Activated T-cell treated with anti-CD3 and anti-CD28 coated beads, Interleukin-2, amount 50 U/mL, for 24 hours (primary cell): ENCODE measurements around the gene SORL1.
"Not testable (repeated sequence)": the region's sequence is repeated elsewhere in the genome, so short reads cannot be mapped to it uniquely, and the experiment has no call there.

ENCODE experiments used
- DNase-seq: peaks from one replicate; pipeline ENCODE4 v3.0.0-alpha.2; 2020
- H3K27ac Mint-ChIP-seq: 2 replicates; pipeline ENCODE4 v1.8.0; 2020; ENCODE audit warnings: mild to moderate bottlenecking, mixed read lengths
- H3K27me3 Mint-ChIP-seq: 2 replicates; pipeline ENCODE4 v1.8.0; 2020; ENCODE audit warnings: mixed read lengths
- H3K36me3 Mint-ChIP-seq: 2 replicates; pipeline ENCODE4 v1.8.0; 2020; ENCODE audit warnings: low read depth, mixed read lengths
- H3K4me1 Mint-ChIP-seq: 2 replicates; pipeline ENCODE4 v1.8.0; 2020; ENCODE audit warnings: low read depth, mixed read lengths
- H3K4me3 Mint-ChIP-seq: 2 replicates; pipeline ENCODE4 v1.8.0; 2020; ENCODE audit warnings: mild to moderate bottlenecking, moderate library complexity, mixed read lengths
- H3K9me3 Mint-ChIP-seq: 2 replicates; pipeline ENCODE4 v1.8.0; 2020; ENCODE audit warnings: mixed read lengths

SORL1 gene, protein sequence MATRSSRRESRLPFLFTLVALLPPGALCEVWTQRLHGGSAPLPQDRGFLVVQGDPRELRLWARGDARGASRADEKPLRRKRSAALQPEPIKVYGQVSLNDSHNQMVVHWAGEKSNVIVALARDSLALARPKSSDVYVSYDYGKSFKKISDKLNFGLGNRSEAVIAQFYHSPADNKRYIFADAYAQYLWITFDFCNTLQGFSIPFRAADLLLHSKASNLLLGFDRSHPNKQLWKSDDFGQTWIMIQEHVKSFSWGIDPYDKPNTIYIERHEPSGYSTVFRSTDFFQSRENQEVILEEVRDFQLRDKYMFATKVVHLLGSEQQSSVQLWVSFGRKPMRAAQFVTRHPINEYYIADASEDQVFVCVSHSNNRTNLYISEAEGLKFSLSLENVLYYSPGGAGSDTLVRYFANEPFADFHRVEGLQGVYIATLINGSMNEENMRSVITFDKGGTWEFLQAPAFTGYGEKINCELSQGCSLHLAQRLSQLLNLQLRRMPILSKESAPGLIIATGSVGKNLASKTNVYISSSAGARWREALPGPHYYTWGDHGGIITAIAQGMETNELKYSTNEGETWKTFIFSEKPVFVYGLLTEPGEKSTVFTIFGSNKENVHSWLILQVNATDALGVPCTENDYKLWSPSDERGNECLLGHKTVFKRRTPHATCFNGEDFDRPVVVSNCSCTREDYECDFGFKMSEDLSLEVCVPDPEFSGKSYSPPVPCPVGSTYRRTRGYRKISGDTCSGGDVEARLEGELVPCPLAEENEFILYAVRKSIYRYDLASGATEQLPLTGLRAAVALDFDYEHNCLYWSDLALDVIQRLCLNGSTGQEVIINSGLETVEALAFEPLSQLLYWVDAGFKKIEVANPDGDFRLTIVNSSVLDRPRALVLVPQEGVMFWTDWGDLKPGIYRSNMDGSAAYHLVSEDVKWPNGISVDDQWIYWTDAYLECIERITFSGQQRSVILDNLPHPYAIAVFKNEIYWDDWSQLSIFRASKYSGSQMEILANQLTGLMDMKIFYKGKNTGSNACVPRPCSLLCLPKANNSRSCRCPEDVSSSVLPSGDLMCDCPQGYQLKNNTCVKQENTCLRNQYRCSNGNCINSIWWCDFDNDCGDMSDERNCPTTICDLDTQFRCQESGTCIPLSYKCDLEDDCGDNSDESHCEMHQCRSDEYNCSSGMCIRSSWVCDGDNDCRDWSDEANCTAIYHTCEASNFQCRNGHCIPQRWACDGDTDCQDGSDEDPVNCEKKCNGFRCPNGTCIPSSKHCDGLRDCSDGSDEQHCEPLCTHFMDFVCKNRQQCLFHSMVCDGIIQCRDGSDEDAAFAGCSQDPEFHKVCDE (N-terminal part only)

DNA sequence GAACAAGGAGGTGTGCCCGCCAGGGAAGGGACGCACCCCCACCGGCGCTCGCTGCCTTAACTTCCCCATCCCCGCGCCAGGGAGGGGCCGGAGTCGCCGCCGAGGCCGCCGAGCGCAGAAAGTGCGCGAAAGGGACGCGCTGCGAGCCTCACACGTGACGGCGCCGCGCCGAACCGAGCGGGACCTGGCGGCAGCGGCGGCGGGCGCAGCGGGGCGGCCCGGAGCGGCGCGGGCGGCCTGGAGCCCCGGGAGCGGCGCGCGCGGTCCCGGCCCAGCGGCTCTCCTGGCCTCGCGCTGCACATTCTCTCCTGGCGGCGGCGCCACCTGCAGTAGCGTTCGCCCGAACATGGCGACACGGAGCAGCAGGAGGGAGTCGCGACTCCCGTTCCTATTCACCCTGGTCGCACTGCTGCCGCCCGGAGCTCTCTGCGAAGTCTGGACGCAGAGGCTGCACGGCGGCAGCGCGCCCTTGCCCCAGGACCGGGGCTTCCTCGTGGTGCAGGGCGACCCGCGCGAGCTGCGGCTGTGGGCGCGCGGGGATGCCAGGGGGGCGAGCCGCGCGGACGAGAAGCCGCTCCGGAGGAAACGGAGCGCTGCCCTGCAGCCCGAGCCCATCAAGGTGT lies at the start of gene SORL1:
Gene SORL1, plus strand, starts transcription at position 329 of the 623 bp plus-strand sequence. Its CDS starts 18 bp downstream, at position 347.
- Mint-ChIP-seq H3K4me1 (peaks cover 88% of the 10 kb centered on the region), H3K27me3 (no peaks in the 10 kb centered on the region), H3K36me3 (peaks cover 11% of the 10 kb centered on the region), H3K9me3 (no peaks in the 10 kb centered on the region), H3K27ac (peak within 1 kb of the TSS; percentile 95), H3K4me3 (peak within 1 kb of the TSS; percentile 93)
- peak; percentile 85 for DNase-seq

DNA sequence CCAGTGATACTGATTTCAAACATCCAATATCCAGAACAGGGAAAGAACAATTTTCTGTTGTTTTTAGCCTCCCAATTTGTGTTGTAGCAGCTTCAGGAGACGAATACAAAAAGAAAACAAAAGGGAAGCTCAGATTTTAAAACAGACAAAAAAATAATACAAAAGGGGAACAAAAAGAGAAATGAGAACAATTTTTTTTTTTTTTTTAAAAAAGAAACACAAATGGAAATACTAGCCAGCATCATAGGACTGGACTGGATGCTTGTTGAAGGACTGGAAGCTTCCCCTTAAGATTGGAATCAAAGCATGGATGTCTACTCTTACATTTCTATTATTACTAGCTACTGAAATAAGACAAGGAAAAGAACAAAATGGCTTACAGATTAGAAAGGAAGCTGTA lies 46.5 kb upstream of the SORL1 start:
- Mint-ChIP-seq H3K27me3 (no peaks in the 10 kb centered on the region), H3K9me3 (peaks cover 5% of the 10 kb centered on the region), H3K36me3 (no peaks in the 10 kb centered on the region), H3K4me1 (peaks cover 19% of the 10 kb centered on the region), H3K4me3 (no peak overlapping the region), H3K27ac (no peak overlapping the region)
- DNase-seq = no peak

DNA sequence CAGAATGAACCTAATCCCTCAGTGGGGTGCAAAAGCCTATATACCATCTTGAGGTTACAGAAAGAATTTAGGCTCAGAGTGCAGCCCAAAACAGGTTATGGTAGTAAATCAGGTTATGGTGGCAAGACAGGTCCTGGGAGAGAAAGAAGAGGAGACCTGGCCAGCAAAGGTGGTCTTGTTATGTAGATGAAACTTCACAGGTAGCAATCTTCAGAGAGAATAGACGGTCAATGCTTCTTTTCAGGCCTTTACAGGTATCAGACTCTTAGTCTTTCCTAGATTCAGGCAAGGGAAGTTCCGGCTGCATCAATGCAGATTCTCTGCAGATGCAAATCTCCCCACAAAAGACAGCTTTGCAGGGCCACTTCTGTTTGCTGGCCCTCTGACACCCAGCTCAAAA lies 45.8 kb upstream of the SORL1 start:
- Mint-ChIP-seq H3K4me3 (no peak overlapping the region), H3K36me3 (no peaks in the 10 kb centered on the region), H3K4me1 (peaks cover 26% of the 10 kb centered on the region), H3K9me3 (peaks cover 5% of the 10 kb centered on the region), H3K27me3 (no peaks in the 10 kb centered on the region), H3K27ac (no peak overlapping the region)
- no peak for DNase-seq

DNA sequence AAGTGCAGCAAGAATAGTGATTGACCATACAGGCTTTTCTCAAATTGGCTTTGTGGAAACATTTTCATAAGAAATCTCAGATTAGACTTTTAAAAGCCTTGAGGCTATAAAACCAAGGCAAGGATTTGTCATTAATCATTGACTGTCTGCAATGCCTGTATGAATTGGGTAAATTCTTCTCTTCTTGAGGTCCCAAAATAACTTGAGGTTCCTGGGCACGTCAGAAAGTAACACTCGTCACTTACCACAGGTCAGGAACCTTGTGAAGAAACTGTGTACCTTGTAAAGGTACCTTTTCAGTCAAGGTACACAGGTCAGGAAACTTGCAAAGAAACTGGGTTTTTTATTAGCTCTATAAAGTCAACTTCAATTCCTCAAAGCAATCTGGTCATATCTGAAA lies 43.3 kb upstream of the SORL1 start:
- no peaks in the 10 kb centered on the region for H3K9me3 Mint-ChIP-seq
- no peak overlapping the region for H3K27ac Mint-ChIP-seq
- no peaks in the 10 kb centered on the region for H3K27me3 Mint-ChIP-seq

DNA sequence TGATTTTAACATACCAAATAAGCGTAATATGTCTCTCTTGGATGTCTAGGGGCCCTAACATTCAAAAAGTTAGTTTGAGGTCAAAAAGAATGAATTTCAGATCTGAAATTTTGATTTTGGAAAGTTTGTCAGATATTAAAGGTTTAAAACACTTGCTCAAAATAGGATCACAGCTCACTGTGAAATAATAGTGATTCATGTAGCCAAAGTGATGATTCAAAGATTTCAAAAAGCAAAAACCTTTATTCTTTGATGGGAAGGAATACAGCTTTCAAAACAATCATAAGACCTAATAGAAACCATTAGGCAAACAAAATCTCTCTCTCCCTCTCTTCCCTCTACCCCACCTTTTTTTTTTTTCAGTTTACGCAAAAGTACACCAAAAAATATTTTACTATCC lies 42.1 kb upstream of the SORL1 start:
- H3K36me3 Mint-ChIP-seq, DNase-seq, H3K27me3 Mint-ChIP-seq, H3K4me3 Mint-ChIP-seq, H3K9me3 Mint-ChIP-seq: not testable (repeated sequence)
- Mint-ChIP-seq H3K27ac (peak overlapping the region; percentile 84), H3K4me1 (peaks cover 42% of the 10 kb centered on the region)

More for the DNA sequence above, 43.3 kb upstream of the SORL1 start:
- no peak for DNase-seq
- H3K4me1 Mint-ChIP-seq = peaks cover 44% of the 10 kb centered on the region
- no peaks in the 10 kb centered on the region for H3K36me3 Mint-ChIP-seq
- no peak overlapping the region for H3K4me3 Mint-ChIP-seq

DNA sequence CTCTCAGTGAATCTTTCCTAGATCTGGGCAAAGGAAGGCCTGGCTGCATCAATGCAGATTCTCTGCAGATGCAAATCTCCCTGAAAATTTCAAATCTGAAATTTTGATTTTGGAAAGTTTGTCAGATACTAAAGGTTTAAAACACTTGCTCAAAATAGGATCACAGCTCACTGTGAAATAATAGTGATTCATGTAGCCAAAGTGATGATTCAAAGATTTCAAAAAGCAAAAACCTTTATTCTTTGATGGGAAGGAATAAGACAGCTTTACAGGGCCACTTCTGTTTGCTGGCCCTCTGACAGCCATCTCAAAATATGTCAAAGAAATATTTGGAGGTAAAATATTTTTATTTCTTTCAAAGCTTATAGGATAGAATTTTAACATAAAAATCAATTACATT lies 40.8 kb upstream of the SORL1 start:
- Mint-ChIP-seq H3K27ac (peak overlapping the region; percentile 84), H3K4me1 (peaks cover 50% of the 10 kb centered on the region)
- DNase-seq, H3K36me3 Mint-ChIP-seq, H3K4me3 Mint-ChIP-seq, H3K9me3 Mint-ChIP-seq, H3K27me3 Mint-ChIP-seq: not testable (repeated sequence)

DNA sequence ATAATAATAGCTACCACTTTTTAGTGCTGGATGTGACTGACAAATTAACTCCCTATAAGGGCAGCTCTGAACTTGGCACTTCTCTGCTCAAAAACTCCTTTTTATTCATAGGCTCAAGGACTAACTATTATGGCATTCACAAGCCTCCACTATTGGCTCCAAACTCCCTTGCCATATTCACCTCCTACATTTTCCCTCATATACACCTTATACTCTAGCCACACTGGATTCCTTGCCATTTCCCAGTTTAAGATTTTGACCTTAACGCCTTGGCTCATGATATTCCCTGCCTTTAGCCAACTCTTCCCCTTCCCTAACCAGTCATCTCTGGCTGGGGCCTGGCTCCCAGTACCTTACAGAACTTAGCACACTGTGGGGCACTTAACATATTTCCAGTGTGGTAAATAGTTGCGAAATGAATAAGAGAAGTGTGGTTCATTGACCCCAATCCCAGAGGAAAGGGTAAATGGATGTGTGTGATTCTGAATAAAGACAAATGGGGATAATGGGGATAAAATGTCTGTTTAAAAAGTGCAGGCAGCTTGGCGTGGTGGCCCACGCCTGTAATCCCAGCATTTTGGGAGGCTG lies 40.0 kb upstream of the SORL1 start:
- DNase-seq = no peak
- Mint-ChIP-seq H3K4me3 (no peak overlapping the region), H3K27me3 (no peaks in the 10 kb centered on the region), H3K36me3 (no peaks in the 10 kb centered on the region), H3K27ac (peak overlapping the region; percentile 4), H3K4me1 (peaks cover 56% of the 10 kb centered on the region), H3K9me3 (no peaks in the 10 kb centered on the region)

DNA sequence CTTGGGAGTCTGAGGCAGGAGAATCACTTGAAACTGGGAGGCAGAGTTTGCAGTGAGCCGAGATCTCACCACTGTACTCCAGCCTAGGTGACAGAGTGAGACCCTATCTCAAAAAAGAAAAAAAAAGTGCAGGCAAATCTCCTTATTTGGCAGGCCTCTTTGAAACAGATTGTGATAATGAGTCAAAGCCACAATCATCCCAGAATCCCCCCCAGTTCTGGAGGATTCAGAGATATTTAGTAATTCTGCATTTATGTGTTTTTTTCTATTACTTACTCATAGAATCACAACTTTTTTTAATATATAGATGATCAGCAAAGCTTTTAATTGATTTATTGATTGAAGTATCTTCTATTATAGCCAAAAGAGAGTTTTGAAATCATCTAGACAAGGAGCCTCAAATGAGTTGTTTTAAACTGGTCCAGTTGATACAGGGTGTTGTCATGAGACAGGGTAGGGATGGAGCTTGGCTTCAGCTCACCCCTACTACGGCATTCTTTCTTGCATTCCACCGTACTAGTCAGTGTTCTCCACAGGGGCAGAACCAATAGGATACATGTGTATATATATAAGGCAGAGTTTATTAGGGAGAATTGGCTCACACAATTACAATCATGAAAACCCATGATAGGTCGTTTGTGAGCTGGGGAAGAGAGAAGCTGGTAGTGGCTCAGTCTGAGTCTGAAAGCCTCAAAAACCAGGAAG lies 39.3 kb upstream of the SORL1 start:
- no peaks in the 10 kb centered on the region for H3K9me3 Mint-ChIP-seq
- H3K4me3 Mint-ChIP-seq = no peak overlapping the region
- DNase-seq = no peak
- H3K27ac Mint-ChIP-seq = peak overlapping the region; percentile 4
- H3K36me3 Mint-ChIP-seq = no peaks in the 10 kb centered on the region
- no peaks in the 10 kb centered on the region for H3K27me3 Mint-ChIP-seq
- H3K4me1 Mint-ChIP-seq = peaks cover 58% of the 10 kb centered on the region

DNA sequence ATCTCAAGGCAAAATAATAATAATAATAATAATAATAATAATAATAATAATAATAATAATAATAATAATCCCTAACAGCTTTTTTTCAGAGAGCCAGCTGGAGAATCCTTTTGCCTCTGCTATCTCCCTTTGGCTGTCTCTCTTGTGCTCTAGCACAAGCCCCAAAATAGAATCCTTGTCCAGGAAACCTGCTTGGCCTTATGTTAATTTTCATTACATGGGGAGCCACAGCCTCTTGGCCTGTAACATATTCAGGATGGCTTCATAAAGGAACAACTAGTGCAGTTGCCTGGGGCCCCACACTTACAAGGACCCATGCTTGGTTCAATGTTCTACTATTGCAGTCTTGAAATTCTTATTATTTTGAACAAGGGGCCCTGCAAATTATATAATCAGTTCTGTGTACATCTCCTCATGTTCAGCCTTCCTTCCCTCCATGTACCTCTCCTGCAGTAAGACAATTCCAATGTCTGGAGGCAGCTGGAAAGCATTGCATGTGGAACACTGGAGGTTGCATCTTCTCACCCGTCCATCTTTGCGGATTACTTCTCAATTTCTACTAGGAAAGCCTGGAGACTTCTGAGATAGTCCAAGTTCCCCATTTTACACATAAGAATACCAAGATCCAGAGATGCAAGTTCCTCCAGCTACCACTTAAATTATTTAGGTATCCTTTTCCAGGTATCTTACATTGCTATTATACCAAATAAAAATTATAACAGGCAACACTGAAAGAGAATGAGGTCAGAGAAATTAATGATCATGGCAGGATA lies 37.8 kb upstream of the SORL1 start:
- Mint-ChIP-seq H3K36me3 (no peaks in the 10 kb centered on the region), H3K4me1 (peaks cover 69% of the 10 kb centered on the region), H3K27ac (no peak overlapping the region), H3K27me3 (no peaks in the 10 kb centered on the region), H3K9me3 (no peaks in the 10 kb centered on the region), H3K4me3 (no peak overlapping the region)
- DNase-seq = no peak

DNA sequence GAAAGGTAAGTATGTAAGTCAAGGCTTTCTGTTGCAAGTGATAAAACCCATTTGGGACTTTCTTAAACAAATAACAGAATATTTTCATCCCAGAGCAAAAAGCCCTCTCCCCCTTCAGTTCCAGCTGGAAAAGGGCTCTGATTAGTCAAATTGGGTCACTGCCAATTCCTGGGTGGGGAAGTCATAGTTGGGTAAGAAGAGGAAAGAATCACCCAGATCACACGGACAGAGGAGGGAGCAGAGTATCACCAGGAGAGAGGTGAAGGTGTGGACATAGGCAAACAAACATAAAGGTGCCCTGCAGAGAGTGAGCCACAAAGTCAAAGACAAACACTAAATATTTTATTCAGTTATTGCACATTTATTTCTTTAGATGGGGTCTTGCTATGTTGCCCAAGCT lies 36.3 kb upstream of the SORL1 start:
- Mint-ChIP-seq H3K4me3 (no peak overlapping the region), H3K27me3 (no peaks in the 10 kb centered on the region), H3K36me3 (no peaks in the 10 kb centered on the region), H3K4me1 (peaks cover 70% of the 10 kb centered on the region), H3K9me3 (no peaks in the 10 kb centered on the region), H3K27ac (no peak overlapping the region)
- DNase-seq = no peak

DNA sequence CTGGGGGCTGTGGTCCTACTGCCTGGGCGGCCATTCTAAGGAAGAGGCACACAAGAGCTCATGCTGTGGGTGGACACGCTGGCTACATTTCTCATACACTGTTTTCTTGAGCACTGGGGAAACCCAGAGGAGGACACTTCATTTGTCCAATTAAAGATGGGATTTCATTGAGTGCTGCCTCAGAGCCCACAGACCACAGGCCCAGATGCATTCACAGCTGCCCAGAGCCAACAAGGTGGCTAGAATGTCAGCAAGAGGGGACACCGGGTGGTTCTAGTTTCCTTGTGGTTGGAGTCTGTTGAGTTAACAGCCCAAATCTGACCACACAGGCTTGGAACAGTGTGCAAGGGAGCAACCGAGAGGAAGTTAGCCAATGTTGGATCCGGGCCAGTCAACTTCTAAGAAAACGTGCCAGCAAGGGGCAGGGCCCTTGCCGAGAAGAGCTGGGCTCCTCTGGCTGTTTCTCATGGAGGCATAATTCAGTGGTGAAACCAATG lies 35.0 kb upstream of the SORL1 start:
- Mint-ChIP-seq H3K9me3 (no peaks in the 10 kb centered on the region), H3K4me1 (peaks cover 72% of the 10 kb centered on the region)
- peak; percentile 48 for DNase-seq

DNA sequence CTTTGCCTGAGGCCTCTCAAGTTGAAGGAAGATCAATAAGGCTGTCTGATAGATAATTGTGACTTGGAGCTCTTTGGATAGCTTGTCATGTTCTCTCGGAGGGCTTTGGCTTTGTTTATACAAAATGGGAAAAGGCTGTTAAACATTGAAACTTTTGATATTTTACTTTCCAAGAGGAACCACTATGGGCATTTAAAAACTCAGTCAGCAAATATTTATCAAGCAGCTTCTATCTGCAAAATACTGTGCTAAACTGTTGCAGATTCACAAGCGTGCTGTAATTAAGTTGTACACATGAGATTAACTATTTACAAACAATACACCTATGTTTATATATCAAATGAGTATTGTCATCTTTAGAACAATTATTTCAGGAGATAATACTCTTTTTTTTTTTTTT lies 34.5 kb upstream of the SORL1 start:
- H3K9me3 Mint-ChIP-seq = no peaks in the 10 kb centered on the region
- peak overlapping the region; percentile 1 for H3K4me3 Mint-ChIP-seq
- H3K27me3 Mint-ChIP-seq = no peaks in the 10 kb centered on the region
- no peak for DNase-seq
- no peaks in the 10 kb centered on the region for H3K36me3 Mint-ChIP-seq
- peak overlapping the region; percentile 76 for H3K27ac Mint-ChIP-seq
- peaks cover 71% of the 10 kb centered on the region for H3K4me1 Mint-ChIP-seq

More for the DNA sequence above, 35.0 kb upstream of the SORL1 start:
- Mint-ChIP-seq H3K4me3 (peak overlapping the region; percentile 1), H3K36me3 (no peaks in the 10 kb centered on the region), H3K27me3 (no peaks in the 10 kb centered on the region), H3K27ac (peak overlapping the region; percentile 76)
